Mesothelial cell of epicardium (in vitro differentiated cells): Measurements from ENCODE around the gene TNS1. TPM values are rescaled to one million over a fixed set of nuclear protein-coding genes. Genes with fewer than 3 reads are reported as not detected.

Experiments
- DNase-seq, 2 experiments: peaks; one replicate each; pipeline ENCODE4 v3.0.0; 2021; ENCODE audit warnings: low spot score in 2 of 2; ENCODE audit not compliant: unreplicated experiment in 2 of 2
- H3K27ac Mint-ChIP-seq: 2 replicates; pipeline ENCODE4 v1.8.0; 2021; ENCODE audit warnings: mixed read lengths
- H3K27me3 Mint-ChIP-seq: 2 replicates; pipeline ENCODE4 v1.8.0; 2021; ENCODE audit warnings: low read depth, mixed read lengths
- H3K36me3 Mint-ChIP-seq: 2 replicates; pipeline ENCODE4 v1.8.0; 2021; ENCODE audit warnings: mixed read lengths
- H3K4me1 Mint-ChIP-seq: 2 replicates; pipeline ENCODE4 v1.8.0; 2021; ENCODE audit warnings: mixed read lengths
- H3K4me3 Mint-ChIP-seq: 2 replicates; pipeline ENCODE4 v1.8.0; 2021; ENCODE audit warnings: mild to moderate bottlenecking, moderate library complexity, mixed read lengths
- H3K9me3 Mint-ChIP-seq: 2 replicates; pipeline ENCODE4 v1.8.0; 2021; ENCODE audit warnings: mixed read lengths
- CTCF ChIP-seq: fragments of 200-600 bp; sonication (generic); IDR thresholded peaks from one replicate; pipeline ENCODE4 v1.5.0; 2021; ENCODE audit warnings: antibody characterized with exemption; ENCODE audit not compliant: unreplicated experiment
- total RNA-seq: library from RNA; stranded (reverse); gene quantifications from 3 replicates; pipeline ENCODE4 v1.2.1, GENCODE V29; 2021

The TNS1 gene
- total RNA-seq, 1 donor from 2014 or later: 130 TPM

DNA sequence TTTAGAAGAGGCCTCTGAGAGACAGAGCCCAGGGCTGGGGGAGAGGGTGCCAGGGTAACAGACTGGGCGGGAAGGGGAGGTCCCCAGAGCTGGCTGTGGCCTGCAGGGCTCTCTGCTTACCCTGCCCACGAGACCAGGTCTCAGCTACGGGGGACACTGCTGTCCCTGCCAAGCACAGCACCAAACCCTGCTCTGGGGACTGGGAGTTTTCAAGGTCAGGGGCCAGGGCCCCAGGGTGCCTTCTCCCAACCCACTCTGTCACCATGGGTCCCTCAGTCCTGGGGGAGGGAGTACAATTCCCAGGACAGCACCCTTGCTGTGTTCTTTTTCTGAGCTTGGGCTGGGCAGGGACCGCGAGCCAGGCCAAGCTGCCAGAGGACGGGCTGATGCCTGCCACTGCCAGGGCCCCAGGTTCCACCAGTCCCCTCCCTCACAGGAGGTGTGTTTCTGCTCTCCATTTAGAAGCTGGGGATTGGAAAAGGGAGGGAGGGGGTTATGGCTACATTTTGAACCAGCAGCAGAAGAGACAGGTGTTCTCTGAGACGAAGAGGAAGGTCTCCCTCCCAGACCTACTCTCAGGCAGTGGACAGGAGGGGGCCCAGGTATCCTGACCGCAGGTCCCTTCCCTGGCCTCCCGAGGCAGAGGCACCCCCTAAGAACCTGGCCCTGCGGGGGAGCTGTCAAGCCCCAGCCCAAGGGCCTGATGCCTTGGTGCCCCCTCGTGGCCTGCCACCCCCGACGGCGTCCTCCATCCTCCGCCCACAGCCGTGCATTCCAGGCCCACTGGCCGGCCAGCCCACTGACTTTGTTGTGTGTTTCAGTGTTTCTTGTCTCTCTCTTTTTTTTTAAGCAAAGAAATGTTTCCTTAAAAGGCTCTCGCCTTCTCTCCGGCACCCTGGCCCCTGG is 80.4 kb downstream of the TNS1 start:
- Mint-ChIP-seq H3K9me3 (no peaks in the 10 kb centered on the region), H3K27ac (peak overlapping the region; percentile 83), H3K4me3 (no peak overlapping the region), H3K36me3 (no peaks in the 10 kb centered on the region), H3K27me3 (no peaks in the 10 kb centered on the region), H3K4me1 (peaks cover 76% of the 10 kb centered on the region)
- peak in 1 of 2 experiments; percentile 60 for DNase-seq
- no peak for TF ChIP-seq CTCF

- H3K4me1 Mint-ChIP-seq: peaks cover 76% of the 10 kb centered on the region
- DNase-seq: no peak
- no peaks in the 10 kb centered on the region for H3K27me3 Mint-ChIP-seq
- H3K4me3 Mint-ChIP-seq: no peak overlapping the region
- H3K27ac Mint-ChIP-seq: peak overlapping the region; percentile 83
- no peaks in the 10 kb centered on the region for H3K9me3 Mint-ChIP-seq
- no peak for TF ChIP-seq CTCF
- H3K36me3 Mint-ChIP-seq: peaks cover 2% of the 10 kb centered on the region
Measured at GRCh38 chr2:217920879-217921603, 81.8 kb downstream of the TNS1 start.

GRCh38 chr2:217919781-217920351 is 82.9 kb downstream of the TNS1 start:
- DNase-seq: no peak

DNA sequence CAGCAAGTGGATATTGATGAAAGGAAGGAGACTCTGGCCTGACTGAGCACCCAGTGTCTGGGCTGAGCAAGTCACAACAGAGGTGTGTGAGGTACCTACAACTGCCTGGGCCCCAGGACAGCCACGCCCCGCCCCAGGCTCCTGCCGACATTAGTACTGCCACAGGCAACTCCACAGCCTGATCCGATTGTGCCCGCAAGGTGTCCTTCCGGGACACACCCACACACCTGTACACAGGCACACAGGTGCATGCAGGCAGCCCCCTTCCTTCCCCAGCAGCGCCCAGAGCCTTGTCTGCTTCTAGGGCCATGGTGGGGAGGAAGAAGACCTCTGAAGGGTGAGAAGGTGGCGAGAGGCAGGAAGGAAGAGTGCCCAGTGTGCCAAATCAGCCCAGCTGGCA is 83.6 kb downstream of the TNS1 start:
- Mint-ChIP-seq H3K27ac (no peak overlapping the region), H3K4me3 (no peak overlapping the region)

More at GRCh38 chr2:217919781-217920351, 82.9 kb downstream of the TNS1 start:
- Mint-ChIP-seq H3K4me1 (peaks cover 64% of the 10 kb centered on the region), H3K27me3 (no peaks in the 10 kb centered on the region), H3K9me3 (no peaks in the 10 kb centered on the region), H3K4me3 (no peak overlapping the region), H3K27ac (peak overlapping the region; percentile 37), H3K36me3 (peaks cover 5% of the 10 kb centered on the region)
- no peak for TF ChIP-seq CTCF

More for the DNA sequence above, 83.6 kb downstream of the TNS1 start:
- no peak for DNase-seq
- Mint-ChIP-seq H3K4me1 (peaks cover 61% of the 10 kb centered on the region), H3K27me3 (no peaks in the 10 kb centered on the region), H3K36me3 (peaks cover 6% of the 10 kb centered on the region), H3K9me3 (no peaks in the 10 kb centered on the region)
- TF ChIP-seq CTCF: no peak
